Measurements from ENCODE around the gene RNFT2. TPM values are rescaled to one million over a fixed set of nuclear protein-coding genes. Genes with fewer than 3 reads are reported as not detected.

The RNFT2 gene
- polyA plus RNA-seq, 1 donor (not counting 4 experiments of a cell fraction or from before 2014, with no cell fraction given): 0.96 TPM

GRCh38 chr12:116698554-116699075 is 39.5 kb upstream of the RNFT2 start:
- no peak for DNase-seq (ENCODE audit: low read depth, low spot score)
- Histone ChIP-seq H4K20me1 (ENCODE audit: control insufficient read depth, extremely low read depth, insufficient read depth, low read length) (no peaks in the 10 kb centered on the region), H3K27ac (ENCODE audit: control insufficient read depth, insufficient read depth, low read length) (no peak overlapping the region), H3K27me3 (ENCODE audit: control insufficient read depth, extremely low read depth, insufficient read depth, low read length) (peaks cover 23% of the 10 kb centered on the region), H3K4me3 (ENCODE audit: control insufficient read depth in 2 of 3, extremely low read depth in 1 of 3, insufficient read depth in 2 of 3, low read depth in 1 of 3, low read length in 3 of 3) (no peak overlapping the region), H3K9ac (ENCODE audit: control insufficient read depth, extremely low read depth, insufficient read depth, low read length) (no peak overlapping the region), H3K9me1 (ENCODE audit: control insufficient read depth, extremely low read depth, insufficient read depth, low read length) (no peaks in the 10 kb centered on the region), H3K4me2 (ENCODE audit: control insufficient read depth, extremely low read depth, insufficient read depth, low read depth, low read length) (no peak overlapping the region), H3K36me3 (ENCODE audit: control insufficient read depth in 2 of 2, extremely low read depth in 1 of 2, insufficient read depth in 2 of 2, low read length in 2 of 2) (no peaks in the 10 kb centered on the region), H3K4me1 (ENCODE audit: control insufficient read depth, extremely low read depth, insufficient read depth, low read length) (peaks cover 3% of the 10 kb centered on the region), H2AFZ (ENCODE audit: control insufficient read depth, low read length) (no peak overlapping the region), H3K79me2 (ENCODE audit: control insufficient read depth, insufficient read depth, low read length) (no peaks in the 10 kb centered on the region), H3K9me3 (ENCODE audit: control insufficient read depth, low read depth, low read length) (no peaks in the 10 kb centered on the region)
- dilution Hi-C loops (cut with MboI; ENCODE audit: extremely low pct_ligation_motif_present, low sequenced_read_pairs): no loop called here
- no peak for FAIRE-seq
- TF ChIP-seq EZH2 (IDR thresholded peaks at IDR 0.05; ENCODE audit: low read length): no peak
- TF ChIP-seq, protein P1, sequence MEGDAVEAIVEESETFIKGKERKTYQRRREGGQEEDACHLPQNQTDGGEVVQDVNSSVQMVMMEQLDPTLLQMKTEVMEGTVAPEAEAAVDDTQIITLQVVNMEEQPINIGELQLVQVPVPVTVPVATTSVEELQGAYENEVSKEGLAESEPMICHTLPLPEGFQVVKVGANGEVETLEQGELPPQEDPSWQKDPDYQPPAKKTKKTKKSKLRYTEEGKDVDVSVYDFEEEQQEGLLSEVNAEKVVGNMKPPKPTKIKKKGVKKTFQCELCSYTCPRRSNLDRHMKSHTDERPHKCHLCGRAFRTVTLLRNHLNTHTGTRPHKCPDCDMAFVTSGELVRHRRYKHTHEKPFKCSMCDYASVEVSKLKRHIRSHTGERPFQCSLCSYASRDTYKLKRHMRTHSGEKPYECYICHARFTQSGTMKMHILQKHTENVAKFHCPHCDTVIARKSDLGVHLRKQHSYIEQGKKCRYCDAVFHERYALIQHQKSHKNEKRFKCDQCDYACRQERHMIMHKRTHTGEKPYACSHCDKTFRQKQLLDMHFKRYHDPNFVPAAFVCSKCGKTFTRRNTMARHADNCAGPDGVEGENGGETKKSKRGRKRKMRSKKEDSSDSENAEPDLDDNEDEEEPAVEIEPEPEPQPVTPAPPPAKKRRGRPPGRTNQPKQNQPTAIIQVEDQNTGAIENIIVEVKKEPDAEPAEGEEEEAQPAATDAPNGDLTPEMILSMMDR (optimal IDR thresholded peaks at IDR 0.05 in 1 of 3, IDR thresholded peaks at IDR 0.05 in 1 of 3, conservative IDR thresholded peaks at IDR 0.05 in 1 of 3; ENCODE audit: extremely low read depth in 1 of 3, insufficient read depth in 2 of 3, low read length in 3 of 3): no peak

- H3K79me2 ChIP-seq (ENCODE audit: control insufficient read depth, insufficient read depth, low read length): no peaks in the 10 kb centered on the region
- dilution Hi-C loops (cut with MboI; ENCODE audit: extremely low pct_ligation_motif_present, low sequenced_read_pairs): no loop called here
- TF ChIP-seq, protein P1 (optimal IDR thresholded peaks at IDR 0.05 in 1 of 3, IDR thresholded peaks at IDR 0.05 in 1 of 3, conservative IDR thresholded peaks at IDR 0.05 in 1 of 3; ENCODE audit: extremely low read depth in 1 of 3, insufficient read depth in 2 of 3, low read length in 3 of 3): no peak
- no peak for TF ChIP-seq EZH2 (IDR thresholded peaks at IDR 0.05; ENCODE audit: low read length)
- no peak for DNase-seq (ENCODE audit: low read depth, low spot score)
- no peak overlapping the region for H3K4me2 ChIP-seq (ENCODE audit: control insufficient read depth, extremely low read depth, insufficient read depth, low read depth, low read length)
- peaks cover 9% of the 10 kb centered on the region for H3K27me3 ChIP-seq (ENCODE audit: control insufficient read depth, extremely low read depth, insufficient read depth, low read length)
- no peaks in the 10 kb centered on the region for H4K20me1 ChIP-seq (ENCODE audit: control insufficient read depth, extremely low read depth, insufficient read depth, low read length)
- no peak overlapping the region for H2AFZ ChIP-seq (ENCODE audit: control insufficient read depth, low read length)
- FAIRE-seq: no peak
- no peaks in the 10 kb centered on the region for H3K9me3 ChIP-seq (ENCODE audit: control insufficient read depth, low read depth, low read length)
- H3K36me3 ChIP-seq (ENCODE audit: control insufficient read depth in 2 of 2, extremely low read depth in 1 of 2, insufficient read depth in 2 of 2, low read length in 2 of 2): no peaks in the 10 kb centered on the region
- H3K4me1 ChIP-seq (ENCODE audit: control insufficient read depth, extremely low read depth, insufficient read depth, low read length): no peaks in the 10 kb centered on the region
- H3K9ac ChIP-seq (ENCODE audit: control insufficient read depth, extremely low read depth, insufficient read depth, low read length): no peak overlapping the region
- no peak overlapping the region for H3K4me3 ChIP-seq (ENCODE audit: control insufficient read depth in 2 of 3, extremely low read depth in 1 of 3, insufficient read depth in 2 of 3, low read depth in 1 of 3, low read length in 3 of 3)
- no peaks in the 10 kb centered on the region for H3K9me1 ChIP-seq (ENCODE audit: control insufficient read depth, extremely low read depth, insufficient read depth, low read length)
- H3K27ac ChIP-seq (ENCODE audit: control insufficient read depth, insufficient read depth, low read length): no peak overlapping the region
Measured at GRCh38 chr12:116700066-116700465, 38.0 kb upstream of the RNFT2 start.

All from keratinocyte (primary cell).